ENCODE data around the gene PIM1.

- TF ChIP-seq POLR2A (IDR thresholded peaks at IDR 0.05; ENCODE audit: low read length): no peak
- TF ChIP-seq GATA1 (IDR thresholded peaks at IDR 0.05; ENCODE audit: low read depth, low read length): no peak
These were observed 14.3 kb upstream of the PIM1 start for GRCh38 chr6:37155394-37156312.
